Astrocyte of the spinal cord (primary cell): ENCODE data around the gene LYSMD2.

Experiments used
- DNase-seq: peaks from one replicate; pipeline ENCODE4 v3.0.0; 2011; ENCODE audit warnings: low read depth, low spot score
- H3K4me3 ChIP-seq: 2 replicates; pipeline ENCODE4 v1.5.1; 2011; ENCODE audit warnings: low read depth, mild to moderate bottlenecking, low read length, moderate library complexity
- CTCF ChIP-seq: IDR thresholded peaks from 2 replicates; pipeline ENCODE4 v1.5.1; 2012; ENCODE audit warnings: low read depth, mild to moderate bottlenecking, low read length, inconsistent platforms
- in situ Hi-C: cut with HindIII; loops from 2 replicates; pipeline ENCODE4 v1.10.0; 2017; ENCODE audit warnings: low sequenced_read_pairs

LYSMD2 gene

GRCh38 chr15:51765751-51766150, 28.3 kb upstream of the LYSMD2 start:
- in situ Hi-C loops = no loop called here
- no peak for DNase-seq
- no peak for TF ChIP-seq CTCF
- H3K4me3 ChIP-seq = no peak overlapping the region

- no peak for DNase-seq
- TF ChIP-seq CTCF = no peak
- in situ Hi-C loops = no loop called here
- H3K4me3 ChIP-seq = no peak overlapping the region
Observed at GRCh38 chr15:51760805-51761204, 23.4 kb upstream of the LYSMD2 start.

DNA sequence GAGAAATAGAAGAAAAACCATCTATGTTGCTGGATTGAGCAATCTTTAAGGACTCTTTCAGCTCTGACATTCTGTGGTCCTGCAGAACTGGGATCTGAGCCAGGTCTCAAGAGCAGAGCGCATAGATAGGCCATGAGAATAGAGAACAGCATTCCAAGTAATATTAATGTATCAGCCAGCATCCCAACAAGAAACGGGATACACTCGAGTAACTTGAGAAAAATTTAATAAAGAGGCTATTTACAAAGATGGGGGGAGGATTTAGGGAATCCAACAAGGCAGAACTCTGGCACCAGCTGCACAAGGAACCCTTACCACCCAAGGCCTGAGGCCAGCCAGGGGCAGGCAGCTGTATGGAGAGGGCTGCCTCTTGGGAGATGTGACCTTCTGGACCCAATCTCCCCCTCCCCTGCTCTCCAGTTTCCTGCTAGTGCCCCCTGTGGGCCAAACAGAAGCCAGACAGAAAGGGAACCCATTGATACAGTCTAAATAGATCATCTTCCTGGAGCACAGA, 22.2 kb upstream of the LYSMD2 start:
- peak; percentile 26 for TF ChIP-seq CTCF
- in situ Hi-C loops = no loop called here
- peak; percentile 83 for DNase-seq
- no peak overlapping the region for H3K4me3 ChIP-seq

- TF ChIP-seq CTCF = no peak
- in situ Hi-C loops = no loop called here
- H3K4me3 ChIP-seq = no peak overlapping the region
- DNase-seq = peak; percentile 34
Observed at GRCh38 chr15:51758645-51759044, 21.2 kb upstream of the LYSMD2 start.

GRCh38 chr15:51757450-51757849, 20.0 kb upstream of the LYSMD2 start:
- no peak for DNase-seq
- TF ChIP-seq CTCF = no peak
- in situ Hi-C loops = no loop called here
- H3K4me3 ChIP-seq = no peak overlapping the region

DNA sequence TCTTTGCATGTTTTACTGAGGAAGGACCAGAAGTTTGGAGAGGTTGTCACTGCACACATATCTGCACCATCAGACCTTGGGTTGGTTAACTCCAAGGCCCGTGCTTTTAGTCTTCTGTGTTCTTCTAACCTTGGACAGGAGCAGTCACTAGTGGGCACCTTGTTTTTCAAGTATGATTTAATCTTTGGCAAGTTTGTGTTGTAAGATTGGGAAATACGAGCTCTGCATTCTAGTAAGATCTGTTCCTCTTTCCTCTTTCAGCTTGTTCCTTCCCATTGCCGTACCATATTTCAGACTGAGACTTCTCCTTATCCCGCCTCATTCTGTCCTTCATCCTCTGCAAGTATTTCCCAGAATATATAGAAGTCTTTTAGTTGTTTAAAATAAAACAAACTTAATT, 19.0 kb upstream of the LYSMD2 start:
- no peak for TF ChIP-seq CTCF
- no peak for DNase-seq
- H3K4me3 ChIP-seq = no peak overlapping the region
- in situ Hi-C loops = no loop called here

DNA sequence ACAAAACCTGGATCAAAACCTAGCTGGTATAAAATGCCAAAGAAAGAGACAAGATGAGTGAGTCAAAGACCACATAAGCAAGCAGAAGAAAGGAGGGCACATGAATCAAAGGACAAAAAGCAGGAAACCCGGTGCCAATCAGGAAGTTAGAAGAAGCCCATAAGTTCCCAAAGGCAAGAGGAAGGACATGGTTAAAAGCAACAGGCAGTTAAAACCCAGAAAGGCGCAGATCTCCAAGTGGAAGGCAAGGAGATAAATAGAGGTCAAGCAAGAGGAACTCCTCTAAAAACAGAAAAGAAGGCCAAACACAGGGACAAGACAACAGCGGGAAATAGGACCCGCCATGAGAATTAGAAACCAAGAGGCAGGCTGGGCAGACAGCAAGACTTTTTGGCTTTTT, 18.3 kb upstream of the LYSMD2 start:
- no peak for DNase-seq
- no peak for TF ChIP-seq CTCF
- H3K4me3 ChIP-seq = no peak overlapping the region
- in situ Hi-C loops = no loop called here
